K562 (cell line): ENCODE results near the gene NDUFA7. TPM values are rescaled to one million over a fixed set of nuclear protein-coding genes. Genes with fewer than 3 reads are reported as not detected.

Source experiments
- ATF7 ChIP-seq: fragments of 450-650 bp; IDR thresholded peaks from 2 replicates; pipeline ENCODE4 v1.7.1; 2014; ENCODE audit warnings: mild to moderate bottlenecking, moderate library complexity
- CBFA2T3 ChIP-seq: fragments of 450-650 bp; IDR thresholded peaks from 2 replicates; pipeline ENCODE4 v1.6.1; 2017
- DMBX1 ChIP-seq: fragments of 250-450 bp; sonication (Bioruptor Pico); IDR thresholded peaks from 2 replicates; pipeline ENCODE4 v1.8.0; 2022; ENCODE audit warnings: inconsistent platforms, mild to moderate bottlenecking, moderate library complexity, borderline replicate concordance
- EP300 ChIP-seq: IDR thresholded peaks from 2 replicates; pipeline ENCODE4 v1.6.1; 2012; ENCODE audit warnings: low read length, improper control_type of control experiment
- ETV1 ChIP-seq: fragments of 450-650 bp; conservative IDR thresholded peaks from 2 replicates; pipeline ENCODE4 v1.6.1; 2016; ENCODE audit warnings: missing genetic modification characterization, control low read depth, low read depth, missing compliant biosample characterization
- ETV5 ChIP-seq: sonication (generic); formaldehyde crosslinking; IDR thresholded peaks from 2 replicates; pipeline ENCODE4 v1.4.0; 2020; ENCODE audit warnings: low read depth, mild to moderate bottlenecking, missing genetic modification reagents
- GABPB1 ChIP-seq: sonication (generic); formaldehyde crosslinking; IDR thresholded peaks from 2 replicates; pipeline ENCODE4 v1.8.0; 2022; ENCODE audit warnings: mild to moderate bottlenecking, missing genetic modification reagents
- HSF4 ChIP-seq: fragments of 250-450 bp; sonication (Bioruptor Pico); IDR thresholded peaks from 2 replicates; pipeline ENCODE4 v2.1.2; 2022; ENCODE audit warnings: mild to moderate bottlenecking, moderate library complexity, borderline replicate concordance
- KAT8 ChIP-seq: fragments of 450-650 bp; IDR thresholded peaks from 2 replicates; pipeline ENCODE4 v1.6.1; 2016; ENCODE audit warnings: low read depth, mild to moderate bottlenecking
- KDM1A ChIP-seq, 2 experiments: fragments of 450-650 bp; IDR thresholded peaks; 2 replicates each; pipeline ENCODE4 v1.6.1; 2016; ENCODE audit warnings: mild to moderate bottlenecking in 2 of 2
- NBN ChIP-seq: fragments of 450-650 bp; IDR thresholded peaks from 2 replicates; pipeline ENCODE4 v1.6.1; 2016; ENCODE audit warnings: low read depth, mild to moderate bottlenecking
- NCOA2 ChIP-seq, 2 experiments: fragments of 450-650 bp; IDR thresholded peaks; 2 replicates each; pipeline ENCODE4 v1.6.1; 2018; ENCODE audit warnings: mild to moderate bottlenecking in 2 of 2, moderate library complexity in 1 of 2; ENCODE audit not compliant: partially characterized antibody in 2 of 2
- PHB2 ChIP-seq: fragments of 450-650 bp; IDR thresholded peaks from 2 replicates; pipeline ENCODE4 v1.6.1; 2017; ENCODE audit warnings: low read depth
- RHOXF2B ChIP-seq: fragments of 250-450 bp; sonication (Bioruptor Pico); conservative IDR thresholded peaks from 2 replicates; pipeline ENCODE4 v1.5.1; 2021
- TEAD4 ChIP-seq, 2 experiments: sonication (generic) in 1 of 2; formaldehyde crosslinking in 1 of 2; IDR thresholded peaks; 2 replicates each; pipeline versions ENCODE4 v1.6.1 to v1.8.0; 2012 to 2022; ENCODE audit warnings: borderline replicate concordance in 1 of 2, inconsistent platforms in 1 of 2, low read length in 1 of 2, mild to moderate bottlenecking in 1 of 2, missing genetic modification reagents in 1 of 2
- ZKSCAN1 ChIP-seq: fragments of 150-350 bp; IDR thresholded peaks from 2 replicates; pipeline ENCODE4 v1.6.1; 2016; ENCODE audit warnings: low read depth, low read length
- ZNF316 ChIP-seq: fragments of 450-650 bp; IDR thresholded peaks from 2 replicates; pipeline ENCODE4 v1.6.1; 2016
- ZNF589 ChIP-seq: fragments of 200-800 bp; sonication (Bioruptor generic); IDR thresholded peaks from 2 replicates; pipeline ENCODE4 v1.6.1; 2016; ENCODE audit warnings: low read depth, missing genetic modification characterization, missing compliant biosample characterization
- polyA plus RNA-seq, 8 experiments: library from polyadenylated mRNA; depleted of rRNA in 4 of 8; stranded (reverse) in 5 of 8; unstranded in 3 of 8; fragments of >200 nt; fragmentation: Nextera tagmentation in 2 of 8; fragmentation: Illumina TruSeq in 1 of 8; extraction: Ambion mirVana in 2 of 8; extraction: Trizol in 1 of 8; gene quantifications; 2 replicates each; pipeline versions ENCODE4 v1.2.1 to v1.2.3, GENCODE V29; 2011 to 2014; ENCODE audit warnings: inconsistent platforms in 1 of 8, missing spikeins in 1 of 8
- total RNA-seq, 7 experiments: library from RNA; depleted of rRNA in 6 of 7; stranded (reverse); fragments of >200 nt in 6 of 7; fragmentation: Illumina TruSeq in 2 of 7; extraction: Trizol in 2 of 7; gene quantifications; 2 replicates each; pipeline versions ENCODE4 v1.2.1 to v1.2.3, GENCODE V29; 2011 to 2021; ENCODE audit warnings: low replicate concordance in 1 of 7
- TF ChIP-seq, protein P1 (sequence below): fragments of 200-800 bp; sonication (Bioruptor generic); IDR thresholded peaks from 2 replicates; pipeline ENCODE4 v1.6.1; 2017; ENCODE audit warnings: missing genetic modification characterization, missing compliant biosample characterization
- TF ChIP-seq, protein P2 (sequence below): IDR thresholded peaks from 2 replicates; pipeline ENCODE4 v1.6.1; 2012; ENCODE audit warnings: low read depth, low read length, improper control_type of control experiment, borderline replicate concordance
- TF ChIP-seq, protein P3 (sequence below): fragments of 200-800 bp; sonication (Bioruptor generic); IDR thresholded peaks from 2 replicates; pipeline ENCODE4 v1.6.1; 2017; ENCODE audit warnings: missing genetic modification characterization, missing compliant biosample characterization
- TF ChIP-seq, protein P4 (sequence below): fragments of 450-650 bp; formaldehyde crosslinking; IDR thresholded peaks from 2 replicates; pipeline ENCODE4 v1.4.0; 2020; ENCODE audit warnings: mild to moderate bottlenecking

Gene NDUFA7
- total and polyA plus RNA-seq, 9 of the 15 experiments (the other 6 are each of a cell fraction or from before 2014, with no cell fraction given) = 70.8 to 348 (median 142) TPM

DNA sequence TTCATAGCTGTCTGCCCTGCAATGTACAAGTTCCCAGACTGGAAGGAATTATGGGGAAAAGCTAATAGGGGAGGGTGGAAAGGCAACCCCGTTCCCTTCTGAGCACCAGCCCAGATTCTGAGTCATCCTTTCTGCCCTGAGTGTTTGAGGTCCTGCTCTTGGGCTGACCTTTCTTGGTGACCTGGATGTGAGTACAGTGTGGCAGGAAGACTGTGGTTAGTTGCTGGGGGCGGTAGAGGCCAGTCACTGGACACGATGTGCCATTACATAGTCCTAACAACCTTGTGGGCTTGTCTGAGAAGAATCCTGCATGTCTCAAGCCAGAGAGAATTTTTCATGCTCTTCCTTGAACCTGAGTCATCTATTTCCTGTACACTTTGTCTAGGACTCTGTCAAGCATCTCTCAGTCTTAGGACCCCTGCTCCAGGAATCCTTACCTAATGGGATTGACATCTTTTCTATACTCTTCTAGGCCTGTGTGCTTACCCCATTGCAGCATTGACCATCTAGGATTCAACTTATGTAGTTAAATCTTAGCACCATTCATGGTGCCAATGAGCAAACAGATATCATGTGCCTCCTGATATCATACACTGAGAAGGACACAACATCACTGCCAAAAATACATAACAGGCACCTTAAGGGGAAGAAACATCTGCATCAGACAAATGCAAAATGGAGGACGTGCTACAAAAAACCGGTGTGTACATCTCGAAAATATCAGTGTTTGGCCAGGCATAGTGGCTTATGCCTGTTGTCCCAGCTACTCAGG, 34.6 kb upstream of the NDUFA7 start (continued):
- TF ChIP-seq, protein P1, sequence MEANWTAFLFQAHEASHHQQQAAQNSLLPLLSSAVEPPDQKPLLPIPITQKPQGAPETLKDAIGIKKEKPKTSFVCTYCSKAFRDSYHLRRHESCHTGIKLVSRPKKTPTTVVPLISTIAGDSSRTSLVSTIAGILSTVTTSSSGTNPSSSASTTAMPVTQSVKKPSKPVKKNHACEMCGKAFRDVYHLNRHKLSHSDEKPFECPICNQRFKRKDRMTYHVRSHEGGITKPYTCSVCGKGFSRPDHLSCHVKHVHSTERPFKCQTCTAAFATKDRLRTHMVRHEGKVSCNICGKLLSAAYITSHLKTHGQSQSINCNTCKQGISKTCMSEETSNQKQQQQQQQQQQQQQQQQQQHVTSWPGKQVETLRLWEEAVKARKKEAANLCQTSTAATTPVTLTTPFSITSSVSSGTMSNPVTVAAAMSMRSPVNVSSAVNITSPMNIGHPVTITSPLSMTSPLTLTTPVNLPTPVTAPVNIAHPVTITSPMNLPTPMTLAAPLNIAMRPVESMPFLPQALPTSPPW (CRISPR knock-in tag) = peak; percentile 60
- TF ChIP-seq KAT8 = no peak
- TF ChIP-seq DMBX1 (CRISPR knock-in tag) = peak; percentile 40; the same call in 1 of the 2 replicates
- TF ChIP-seq, protein P2, sequence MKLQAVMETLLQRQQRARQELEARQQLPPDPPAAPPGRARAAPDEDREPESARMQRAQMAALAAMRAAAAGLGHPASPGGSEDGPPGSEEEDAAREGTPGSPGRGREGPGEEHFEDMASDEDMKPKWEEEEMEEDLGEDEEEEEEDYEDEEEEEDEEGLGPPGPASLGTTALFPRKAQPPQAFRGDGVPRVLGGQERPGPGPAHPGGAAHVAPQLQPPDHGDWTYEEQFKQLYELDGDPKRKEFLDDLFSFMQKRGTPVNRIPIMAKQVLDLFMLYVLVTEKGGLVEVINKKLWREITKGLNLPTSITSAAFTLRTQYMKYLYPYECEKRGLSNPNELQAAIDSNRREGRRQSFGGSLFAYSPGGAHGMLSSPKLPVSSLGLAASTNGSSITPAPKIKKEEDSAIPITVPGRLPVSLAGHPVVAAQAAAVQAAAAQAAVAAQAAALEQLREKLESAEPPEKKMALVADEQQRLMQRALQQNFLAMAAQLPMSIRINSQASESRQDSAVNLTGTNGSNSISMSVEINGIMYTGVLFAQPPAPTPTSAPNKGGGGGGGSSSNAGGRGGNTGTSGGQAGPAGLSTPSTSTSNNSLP = no peak
- peak; percentile 48; the same call in 1 of the 2 replicates for TF ChIP-seq ATF7
- TF ChIP-seq, protein P3, sequence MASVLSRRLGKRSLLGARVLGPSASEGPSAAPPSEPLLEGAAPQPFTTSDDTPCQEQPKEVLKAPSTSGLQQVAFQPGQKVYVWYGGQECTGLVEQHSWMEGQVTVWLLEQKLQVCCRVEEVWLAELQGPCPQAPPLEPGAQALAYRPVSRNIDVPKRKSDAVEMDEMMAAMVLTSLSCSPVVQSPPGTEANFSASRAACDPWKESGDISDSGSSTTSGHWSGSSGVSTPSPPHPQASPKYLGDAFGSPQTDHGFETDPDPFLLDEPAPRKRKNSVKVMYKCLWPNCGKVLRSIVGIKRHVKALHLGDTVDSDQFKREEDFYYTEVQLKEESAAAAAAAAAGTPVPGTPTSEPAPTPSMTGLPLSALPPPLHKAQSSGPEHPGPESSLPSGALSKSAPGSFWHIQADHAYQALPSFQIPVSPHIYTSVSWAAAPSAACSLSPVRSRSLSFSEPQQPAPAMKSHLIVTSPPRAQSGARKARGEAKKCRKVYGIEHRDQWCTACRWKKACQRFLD (CRISPR knock-in tag) = peak; percentile 56; the same call in 1 of the 2 replicates
- peak; percentile 58; the same call in 1 of the 2 replicates for TF ChIP-seq NBN
- TF ChIP-seq CBFA2T3 = peak; percentile 50
- TF ChIP-seq TEAD4 (IDR thresholded peaks at IDR 0.05; ENCODE audit: low read length) = peak; percentile 49; the same call in 1 of the 2 replicates
- no peak for TF ChIP-seq TEAD4 (CRISPR knock-in tag; IDR thresholded peaks at IDR 0.05; ENCODE audit: borderline replicate concordance)
- TF ChIP-seq ZKSCAN1 = peak; percentile 70; the same call in 1 of the 2 replicates
- TF ChIP-seq NCOA2 (IDR thresholded peaks at IDR 0.05; ENCODE audit: partially characterized antibody in 2 of 2) = peak in 1 of 2 experiments; percentile 27
- TF ChIP-seq PHB2 = no peak
- peak; percentile 81 for TF ChIP-seq ETV1 (tag)
- TF ChIP-seq ETV5 (CRISPR knock-in tag) = peak; percentile 92
- TF ChIP-seq RHOXF2B = no peak
- 0 out of 2 replicates have a peak, but pooled peaks have one; percentile 14 for TF ChIP-seq EP300
- TF ChIP-seq, protein P4, sequence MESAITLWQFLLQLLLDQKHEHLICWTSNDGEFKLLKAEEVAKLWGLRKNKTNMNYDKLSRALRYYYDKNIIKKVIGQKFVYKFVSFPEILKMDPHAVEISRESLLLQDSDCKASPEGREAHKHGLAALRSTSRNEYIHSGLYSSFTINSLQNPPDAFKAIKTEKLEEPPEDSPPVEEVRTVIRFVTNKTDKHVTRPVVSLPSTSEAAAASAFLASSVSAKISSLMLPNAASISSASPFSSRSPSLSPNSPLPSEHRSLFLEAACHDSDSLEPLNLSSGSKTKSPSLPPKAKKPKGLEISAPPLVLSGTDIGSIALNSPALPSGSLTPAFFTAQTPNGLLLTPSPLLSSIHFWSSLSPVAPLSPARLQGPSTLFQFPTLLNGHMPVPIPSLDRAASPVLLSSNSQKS (CRISPR knock-in tag) = no peak
- no peak for TF ChIP-seq HSF4
- peak; percentile 5; the same call in 1 of the 2 replicates for TF ChIP-seq GABPB1 (CRISPR knock-in tag)
- peak; percentile 44; the same call in 1 of the 2 replicates for TF ChIP-seq ZNF589 (CRISPR knock-in tag)
- peak; percentile 69 for TF ChIP-seq ZNF316
- TF ChIP-seq KDM1A (IDR thresholded peaks at IDR 0.05) = peak; percentile 75 to 85; a peak in 3 of 4 replicates
